DND-41 (cell line): ENCODE measurements around the gene SUPV3L1.

Experiments used
- CTCF ChIP-seq: IDR thresholded peaks from 2 replicates; pipeline ENCODE4 v1.5.1; 2012; ENCODE audit warnings: borderline replicate concordance, low read length, moderate library complexity, mild to moderate bottlenecking; ENCODE audit not compliant: poor library complexity, severe bottlenecking; ENCODE audit errors: extremely low read depth
- EZH2 ChIP-seq: IDR thresholded peaks from 3 replicates; pipeline ENCODE4 v1.6.1; 2012; ENCODE audit warnings: borderline replicate concordance, low read depth, mild to moderate bottlenecking, moderate library complexity, low read length, inconsistent platforms; ENCODE audit not compliant: severe bottlenecking

- no peak for TF ChIP-seq CTCF
- TF ChIP-seq EZH2 = no peak
Observed at GRCh38 chr10:69253171-69253570, 73.1 kb downstream of the SUPV3L1 start.
